HCT116 (cell line): Measurements from ENCODE around the gene MYBPH. TPM values are rescaled to one million over a fixed set of nuclear protein-coding genes. Genes with fewer than 3 reads are reported as not detected.

Experiments
- ATAC-seq: fragments of 200-7000 bp; cut with Tn5 transposase; 2 replicates; pipeline ENCODE4 v1.9.1; 2020; ENCODE audit warnings: mild to moderate bottlenecking, moderate library complexity
- BruUV-seq: library from RNA; stranded (reverse); fragments of 400-500 nt; replicated peaks from 2 replicates; lab custom pipeline; 2021; lab: Mats Ljungman, UMichigan
- CTCF ChIA-PET: fragments of 300-600 bp; sonication (Branson Sonifier 250); formaldehyde crosslinking; loops from one replicate; lab custom pipeline; 2021; ENCODE audit warnings: antibody characterized with exemption; lab: Charles Lee
- POLR2A ChIA-PET: fragments of 300-600, 350-600 bp; sonication (Branson Sonifier 250); formaldehyde crosslinking; loops from one replicate; lab custom pipeline; 2021; ENCODE audit warnings: antibody characterized with exemption; lab: Charles Lee
- RAD21 ChIA-PET, 2 experiments: fragments of 300-600 bp; sonication (Branson Sonifier 250); formaldehyde crosslinking; loops; one replicate each; lab custom pipeline; 2023; ENCODE audit warnings: low total read pairs in 2 of 2; ENCODE audit not compliant: uncharacterized antibody in 2 of 2, unreplicated experiment in 2 of 2, low non-redundant PET in 1 of 2; lab: Charles Lee
- DNase-seq: peaks from one replicate; pipeline ENCODE4 v3.0.0-alpha.2; 2010; ENCODE audit warnings: low read depth, low spot score
- H2AFZ ChIP-seq: fragments of 200-600 bp; shearing (Covaris generic), sonication (generic); 2 replicates; pipeline ENCODE4 v1.6.1; 2017; ENCODE audit warnings: low read depth, mixed run types, mixed read lengths, antibody characterized with exemption, low read length; ENCODE audit not compliant: poor library complexity, severe bottlenecking
- H3K27ac ChIP-seq: 2 replicates; pipeline ENCODE4 v1.5.1; 2012; ENCODE audit warnings: low read depth, low read length
- H3K27me3 ChIP-seq: fragments of 200-600 bp; sonication (generic); 2 replicates; pipeline ENCODE4 v1.6.1; 2016; ENCODE audit warnings: mixed run types, low read length, mixed read lengths; ENCODE audit not compliant: insufficient read depth
- H3K36me3 ChIP-seq, 2 experiments: fragments of 200-500 bp in 1 of 2; fragments of 200-600 bp in 1 of 2; sonication (Bioruptor generic) in 1 of 2; sonication (generic) in 1 of 2; 2 replicates each; pipeline versions ENCODE4 v1.5.1 to v1.6.1; 2014 to 2016; ENCODE audit warnings: low read length in 2 of 2, inconsistent platforms in 1 of 2, mixed read lengths in 1 of 2, mixed run types in 1 of 2; ENCODE audit not compliant: insufficient read depth in 2 of 2, control insufficient read depth in 1 of 2
- H3K4me1 ChIP-seq, 2 experiments: fragments of 200-600 bp in 1 of 2; sonication (generic) in 1 of 2; 2 replicates each; pipeline versions ENCODE4 v1.5.1 to v1.6.1; 2012 to 2017; ENCODE audit warnings: low read length in 2 of 2, inconsistent platforms in 1 of 2, mild to moderate bottlenecking in 1 of 2, mixed read lengths in 1 of 2, mixed run types in 1 of 2, moderate library complexity in 1 of 2; ENCODE audit not compliant: insufficient read depth in 2 of 2, control insufficient read depth in 1 of 2
- H3K4me2 ChIP-seq: fragments of 200-600 bp; sonication (generic); 2 replicates; pipeline ENCODE4 v1.6.1; 2017; ENCODE audit warnings: mixed run types, low read length, mixed read lengths
- H3K4me3 ChIP-seq, 2 experiments: fragments of 200-600 bp in 1 of 2; sonication (generic) in 1 of 2; replicated peaks in 1 of 2; 2 replicates each; pipeline ENCODE4 v1.5.1; 2011 to 2016; ENCODE audit warnings: low read length in 2 of 2, control low read depth in 1 of 2, low read depth in 1 of 2, mild to moderate bottlenecking in 1 of 2, mixed read lengths in 1 of 2, mixed run types in 1 of 2
- H3K79me2 ChIP-seq: fragments of 200-600 bp; sonication (generic); 2 replicates; pipeline ENCODE4 v1.6.1; 2017; ENCODE audit warnings: mild to moderate bottlenecking, mixed run types, low read length, moderate library complexity, mixed read lengths; ENCODE audit not compliant: insufficient read depth
- H3K9ac ChIP-seq: fragments of 200-600 bp; sonication (generic); 2 replicates; pipeline ENCODE4 v1.6.1; 2016; ENCODE audit warnings: low read length, mixed read lengths
- H3K9me2 ChIP-seq: fragments of 200-600 bp; sonication (generic), shearing (Covaris generic); 2 replicates; pipeline ENCODE4 v1.6.1; 2017; ENCODE audit warnings: mixed run types, mild to moderate bottlenecking, moderate library complexity; ENCODE audit not compliant: insufficient read depth
- H3K9me3 ChIP-seq, 2 experiments: fragments of 200-500 bp in 1 of 2; fragments of 200-600 bp in 1 of 2; sonication (Bioruptor generic) in 1 of 2; sonication (generic) in 1 of 2; 2 replicates each; pipeline ENCODE4 v1.6.1; 2014 to 2017; ENCODE audit warnings: low read length in 2 of 2, mixed read lengths in 2 of 2, inconsistent platforms in 1 of 2, low read depth in 1 of 2, mild to moderate bottlenecking in 1 of 2, mixed run types in 1 of 2, moderate library complexity in 1 of 2; ENCODE audit not compliant: control insufficient read depth in 1 of 2, insufficient read depth in 1 of 2
- H4K20me1 ChIP-seq: fragments of 200-600 bp; sonication (generic), shearing (Covaris generic); 2 replicates; pipeline ENCODE4 v1.6.1; 2017; ENCODE audit warnings: mixed run types, mild to moderate bottlenecking, moderate library complexity; ENCODE audit not compliant: insufficient read depth
- CEBPB ChIP-seq: IDR thresholded peaks from 2 replicates; pipeline ENCODE4 v1.6.1; 2012; ENCODE audit warnings: low read depth
- ELF1 ChIP-seq: IDR thresholded peaks from 2 replicates; pipeline ENCODE4 v1.6.1; 2012; ENCODE audit warnings: low read depth, borderline replicate concordance
- EZH2phosphoT487 ChIP-seq: fragments of 200-600 bp; IDR thresholded peaks from 2 replicates; pipeline ENCODE4 v1.6.1; 2018; ENCODE audit warnings: antibody characterized with exemption, borderline replicate concordance
- JUND ChIP-seq: IDR thresholded peaks from 2 replicates; pipeline ENCODE4 v1.6.1; 2012
- MAX ChIP-seq: IDR thresholded peaks from 2 replicates; pipeline ENCODE4 v1.6.1; 2012
- POLR2A ChIP-seq: IDR thresholded peaks from 2 replicates; pipeline ENCODE4 v1.7.0; 2011; ENCODE audit warnings: borderline replicate concordance; ENCODE audit not compliant: insufficient read depth, insufficient read length; ENCODE audit errors: extremely low read depth
- REST ChIP-seq: IDR thresholded peaks from 2 replicates; pipeline ENCODE4 v1.6.1; 2012; ENCODE audit warnings: low read depth
- SIN3A ChIP-seq: IDR thresholded peaks from 2 replicates; pipeline ENCODE4 v1.6.1; 2012; ENCODE audit warnings: low read depth
- SP1 ChIP-seq: IDR thresholded peaks from 2 replicates; pipeline ENCODE4 v1.6.1; 2012; ENCODE audit warnings: low read depth
- TCF7L2 ChIP-seq: IDR thresholded peaks from 2 replicates; pipeline ENCODE4 v1.7.0; 2011; ENCODE audit warnings: borderline replicate concordance, inconsistent platforms; ENCODE audit not compliant: insufficient read depth, insufficient read length; ENCODE audit errors: extremely low read depth
- YY1 ChIP-seq: IDR thresholded peaks from 2 replicates; pipeline ENCODE4 v1.6.1; 2011; ENCODE audit warnings: low read length, low read depth, moderate library complexity, mild to moderate bottlenecking; ENCODE audit not compliant: insufficient replicate concordance; ENCODE audit errors: extremely low read depth
- ZFX ChIP-seq: fragments of 450-650 bp; IDR thresholded peaks from 2 replicates; pipeline ENCODE4 v1.6.1; 2017
- ZNF274 ChIP-seq: fragments of 200-500 bp; sonication (Bioruptor generic); IDR thresholded peaks from 2 replicates; pipeline ENCODE4 v1.6.1; 2014; ENCODE audit warnings: mild to moderate bottlenecking, low read depth, low read length, inconsistent platforms
- intact Hi-C: fragments of 100-400 bp; cut with micrococcal nuclease; formaldehyde crosslinking; loops from 2 replicates; pipeline ENCODE4 v1.10.0; 2022
- total RNA-seq: library from RNA; stranded (reverse); gene quantifications from one replicate; pipeline ENCODE4 v1.2.1, GENCODE V29; 2021; ENCODE audit not compliant: unreplicated experiment

The MYBPH gene
- total RNA-seq, 1 experiment from 2014 or later: 0.22 TPM

- Histone ChIP-seq H3K27me3 (no peaks in the 10 kb centered on the region), H3K79me2 (no peaks in the 10 kb centered on the region), H3K9ac (no peak overlapping the region), H2AFZ (no peak overlapping the region), H3K4me3 (no peak overlapping the region), H3K9me3 (no peaks in the 10 kb centered on the region), H3K27ac (no peak overlapping the region), H3K9me2 (no peaks in the 10 kb centered on the region), H3K4me1 (peaks cover 3 to 9% of the 10 kb centered on the region in 2 experiments; a peak in 3 of 4 replicates), H3K4me2 (no peak overlapping the region), H3K36me3 (no peaks in the 10 kb centered on the region), H4K20me1 (no peaks in the 10 kb centered on the region)
- no TSS peak for BruUV-seq
- intact Hi-C loops: no loop called here
- ChIA-PET RAD21 (no interaction called here), CTCF (interaction anchor here (3.0 kb wide), 1 partner anchor 13 kb away, joined by 17 read pairs; no protein-coding TSS in a partner anchor), POLR2A (no interaction called here)
- ATAC-seq (no peak), DNase-seq (no peak)
- no peak for TF ChIP-seq ZFX
- TF ChIP-seq ZNF274: no peak
- no peak for TF ChIP-seq CEBPB
- TF ChIP-seq ELF1: no peak
- no peak for TF ChIP-seq EZH2phosphoT487
- TF ChIP-seq TCF7L2: no peak
- no peak for TF ChIP-seq REST
- no peak for TF ChIP-seq SP1
- no peak for TF ChIP-seq YY1
- TF ChIP-seq SIN3A: no peak
- no peak for TF ChIP-seq MAX
- no peak for TF ChIP-seq POLR2A
- TF ChIP-seq JUND: no peak
These were observed 15.8 kb downstream of the MYBPH start for GRCh38 chr1:203159844-203160243.
